ENCODE measurements around the gene CDK19. TPM values are rescaled to one million over a fixed set of nuclear protein-coding genes. Genes with fewer than 3 reads are reported as not detected.

Gene CDK19
- total RNA-seq, 1 experiment from 2014 or later, result 24.3 TPM

DNA sequence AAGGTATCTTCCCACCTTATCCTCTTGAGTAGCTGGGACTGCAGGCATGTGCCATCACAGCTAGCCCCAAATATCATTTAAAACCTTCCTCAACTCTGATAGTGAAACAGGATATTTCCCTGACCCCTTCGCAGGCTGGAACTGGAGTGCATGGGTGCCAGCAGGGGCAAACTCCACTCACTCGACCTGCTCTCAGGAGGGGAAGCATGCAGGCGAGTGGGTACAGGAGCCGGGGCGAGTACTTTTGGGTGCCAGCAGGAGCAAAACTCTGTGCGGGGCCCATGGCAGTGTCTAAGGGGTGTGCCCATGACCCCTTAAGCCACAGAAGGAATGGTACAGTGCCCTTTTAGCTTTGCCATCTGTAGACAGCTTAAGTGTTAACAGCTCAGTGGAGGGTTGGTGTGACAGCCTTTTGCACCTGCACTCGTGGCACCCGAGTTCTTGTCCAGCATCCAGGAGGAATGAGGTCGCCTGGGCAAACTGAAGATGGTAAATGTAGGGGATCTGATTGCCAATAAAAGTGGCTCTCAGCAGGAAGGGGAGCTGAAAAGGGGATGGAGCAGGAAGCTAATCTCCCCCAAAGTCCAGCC is 155.1 kb downstream of the CDK19 start:
- Mint-ChIP-seq H3K27ac (ENCODE audit: unreplicated experiment) (no peak overlapping the region), H3K36me3 (ENCODE audit: insufficient read depth, unreplicated experiment) (no peaks in the 10 kb centered on the region), H3K9me3 (ENCODE audit: low read depth, unreplicated experiment) (peaks cover 3% of the 10 kb centered on the region), H3K4me3 (ENCODE audit: low read depth, unreplicated experiment) (no peak overlapping the region), H3K27me3 (ENCODE audit: unreplicated experiment) (no peaks in the 10 kb centered on the region), H3K4me1 (ENCODE audit: low read depth, unreplicated experiment) (peaks cover 35% of the 10 kb centered on the region)
- TF ChIP-seq, protein P1, sequence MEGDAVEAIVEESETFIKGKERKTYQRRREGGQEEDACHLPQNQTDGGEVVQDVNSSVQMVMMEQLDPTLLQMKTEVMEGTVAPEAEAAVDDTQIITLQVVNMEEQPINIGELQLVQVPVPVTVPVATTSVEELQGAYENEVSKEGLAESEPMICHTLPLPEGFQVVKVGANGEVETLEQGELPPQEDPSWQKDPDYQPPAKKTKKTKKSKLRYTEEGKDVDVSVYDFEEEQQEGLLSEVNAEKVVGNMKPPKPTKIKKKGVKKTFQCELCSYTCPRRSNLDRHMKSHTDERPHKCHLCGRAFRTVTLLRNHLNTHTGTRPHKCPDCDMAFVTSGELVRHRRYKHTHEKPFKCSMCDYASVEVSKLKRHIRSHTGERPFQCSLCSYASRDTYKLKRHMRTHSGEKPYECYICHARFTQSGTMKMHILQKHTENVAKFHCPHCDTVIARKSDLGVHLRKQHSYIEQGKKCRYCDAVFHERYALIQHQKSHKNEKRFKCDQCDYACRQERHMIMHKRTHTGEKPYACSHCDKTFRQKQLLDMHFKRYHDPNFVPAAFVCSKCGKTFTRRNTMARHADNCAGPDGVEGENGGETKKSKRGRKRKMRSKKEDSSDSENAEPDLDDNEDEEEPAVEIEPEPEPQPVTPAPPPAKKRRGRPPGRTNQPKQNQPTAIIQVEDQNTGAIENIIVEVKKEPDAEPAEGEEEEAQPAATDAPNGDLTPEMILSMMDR (IDR thresholded peaks at IDR 0.05; ENCODE audit: unreplicated experiment), result no peak
- intact Hi-C loops (cut with micrococcal nuclease; ENCODE audit: unreplicated experiment), result no loop called here
- no TSS peak for BruUV-seq (replicated peaks)
- no peak for DNase-seq
- CTCF ChIA-PET, result no interaction called here

DNA sequence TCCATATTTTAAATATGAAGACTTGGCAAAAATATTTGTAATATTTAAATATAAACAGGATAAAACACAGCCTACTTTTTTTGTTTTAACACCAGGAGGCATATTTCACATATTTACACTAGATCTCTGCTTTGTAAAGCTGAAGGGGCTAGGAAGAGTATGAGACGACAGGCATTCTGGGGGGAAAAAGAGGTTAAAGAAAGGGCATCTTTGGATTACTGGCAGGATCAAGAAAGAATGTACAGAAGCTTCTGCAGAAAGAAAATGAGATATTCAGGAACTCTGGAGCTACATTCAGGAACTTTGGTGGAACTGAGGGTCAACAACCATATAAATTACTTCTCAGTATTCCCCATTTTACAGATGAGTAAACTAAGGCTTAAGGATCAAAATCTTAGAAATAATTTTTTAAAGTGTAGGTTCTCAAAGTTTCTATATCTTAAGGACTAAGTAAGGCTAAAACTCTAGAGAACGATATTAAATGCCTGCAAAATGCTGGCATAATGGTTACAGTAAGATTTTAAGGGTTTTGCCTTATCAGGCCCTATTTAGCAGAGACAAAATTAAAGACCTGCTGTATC is 156.5 kb downstream of the CDK19 start:
- DNase-seq, result no peak
- TF ChIP-seq, protein P1 (IDR thresholded peaks at IDR 0.05; ENCODE audit: unreplicated experiment), result no peak
- CTCF ChIA-PET, result no interaction called here
- Mint-ChIP-seq H3K36me3 (ENCODE audit: insufficient read depth, unreplicated experiment) (no peaks in the 10 kb centered on the region), H3K27me3 (ENCODE audit: unreplicated experiment) (no peaks in the 10 kb centered on the region), H3K4me1 (ENCODE audit: low read depth, unreplicated experiment) (peaks cover 32% of the 10 kb centered on the region), H3K4me3 (ENCODE audit: low read depth, unreplicated experiment) (no peak overlapping the region), H3K27ac (ENCODE audit: unreplicated experiment) (no peak overlapping the region), H3K9me3 (ENCODE audit: low read depth, unreplicated experiment) (peaks cover 3% of the 10 kb centered on the region)
- intact Hi-C loops (cut with micrococcal nuclease; ENCODE audit: unreplicated experiment), result loop anchor here (5.0 kb wide), 1 partner anchor 121 kb away; no protein-coding TSS in a partner anchor
- BruUV-seq (replicated peaks), result no TSS peak

DNA sequence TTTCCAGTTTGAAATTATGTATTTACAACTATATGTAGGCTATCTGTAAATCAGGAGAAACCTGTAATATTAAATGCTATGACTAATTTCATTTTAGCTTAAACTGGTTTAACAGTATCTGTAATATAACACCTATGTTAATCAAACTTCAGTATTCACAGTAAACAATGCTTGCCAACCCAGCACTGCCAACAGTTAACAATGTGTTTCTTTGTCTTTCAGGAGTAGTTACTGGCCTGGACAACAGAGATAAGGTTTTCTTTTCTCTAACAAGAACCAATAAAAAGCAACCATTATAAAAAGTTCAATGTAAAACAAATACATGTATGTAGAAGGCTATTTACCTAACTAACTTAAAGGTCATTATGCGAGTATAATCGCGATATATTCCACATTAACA is 158.8 kb downstream of the CDK19 start:
- H3K4me1 Mint-ChIP-seq (ENCODE audit: low read depth, unreplicated experiment), result peaks cover 25% of the 10 kb centered on the region
- intact Hi-C loops (cut with micrococcal nuclease; ENCODE audit: unreplicated experiment), result loop anchor here (5.0 kb wide), 1 partner anchor 119 kb away; no protein-coding TSS in a partner anchor
- TF ChIP-seq, protein P1 (IDR thresholded peaks at IDR 0.05; ENCODE audit: unreplicated experiment), result no peak
- no peaks in the 10 kb centered on the region for H3K27me3 Mint-ChIP-seq (ENCODE audit: unreplicated experiment)
- H3K4me3 Mint-ChIP-seq (ENCODE audit: low read depth, unreplicated experiment), result no peak overlapping the region
- DNase-seq, result peak; percentile 39
- no peaks in the 10 kb centered on the region for H3K36me3 Mint-ChIP-seq (ENCODE audit: insufficient read depth, unreplicated experiment)
- peak overlapping the region; percentile 50 for H3K27ac Mint-ChIP-seq (ENCODE audit: unreplicated experiment)
- no TSS peak for BruUV-seq (replicated peaks)
- CTCF ChIA-PET, result interaction anchor here (0.6 to 1.6 kb wide), 3 partner anchors 37 to 165 kb away, joined by 3 to 4 read pairs (median 3); no protein-coding TSS in a partner anchor
- peaks cover 3% of the 10 kb centered on the region for H3K9me3 Mint-ChIP-seq (ENCODE audit: low read depth, unreplicated experiment)

DNA sequence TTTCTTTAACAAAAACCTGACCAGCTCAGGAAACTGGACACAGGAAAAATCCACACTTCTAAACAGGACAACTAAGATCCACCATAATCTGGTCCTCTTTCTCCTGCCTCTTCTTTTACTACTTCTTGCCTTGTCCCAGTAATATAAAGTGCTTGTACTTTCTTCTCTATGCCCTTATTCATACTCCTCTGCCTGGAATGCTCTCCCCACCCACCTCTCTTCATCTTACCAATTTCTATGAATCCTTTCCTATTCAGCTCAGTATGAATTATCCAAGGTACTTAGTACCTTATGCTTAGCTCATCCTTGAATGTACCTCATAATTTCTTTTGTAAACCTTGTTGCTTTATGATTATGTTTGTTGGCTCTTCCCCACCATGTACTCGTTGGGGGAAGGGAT is 159.4 kb downstream of the CDK19 start:
- H3K4me1 Mint-ChIP-seq (ENCODE audit: low read depth, unreplicated experiment), result peaks cover 25% of the 10 kb centered on the region
- H3K27ac Mint-ChIP-seq (ENCODE audit: unreplicated experiment), result peak overlapping the region; percentile 50
- H3K27me3 Mint-ChIP-seq (ENCODE audit: unreplicated experiment), result no peaks in the 10 kb centered on the region
- TF ChIP-seq, protein P1 (IDR thresholded peaks at IDR 0.05; ENCODE audit: unreplicated experiment), result no peak
- DNase-seq, result no peak
- BruUV-seq (replicated peaks), result no TSS peak
- H3K4me3 Mint-ChIP-seq (ENCODE audit: low read depth, unreplicated experiment), result no peak overlapping the region
- H3K36me3 Mint-ChIP-seq (ENCODE audit: insufficient read depth, unreplicated experiment), result no peaks in the 10 kb centered on the region
- H3K9me3 Mint-ChIP-seq (ENCODE audit: low read depth, unreplicated experiment), result peaks cover 3% of the 10 kb centered on the region
- CTCF ChIA-PET, result interaction anchor here (0.6 to 1.6 kb wide), 3 partner anchors 36 to 164 kb away, joined by 3 to 4 read pairs (median 3); no protein-coding TSS in a partner anchor
- intact Hi-C loops (cut with micrococcal nuclease; ENCODE audit: unreplicated experiment), result loop anchor here (5.0 kb wide), 1 partner anchor 119 kb away; no protein-coding TSS in a partner anchor
